GM15510 (cell line): ENCODE data around the gene XPO5.

ENCODE experiments used
- POLR2A ChIP-seq: IDR thresholded peaks from 3 replicates; pipeline ENCODE4 v1.6.1; 2011; ENCODE audit warnings: borderline replicate concordance; ENCODE audit not compliant: insufficient read length; ENCODE audit errors: extremely low read depth

XPO5 gene

GRCh38 chr6:43540507-43540906 lies 35.3 kb downstream of the XPO5 start:
- TF ChIP-seq POLR2A: no peak

GRCh38 chr6:43532201-43532600 lies 43.6 kb downstream of the XPO5 start:
- no peak for TF ChIP-seq POLR2A

GRCh38 chr6:43524483-43524961 lies 51.3 kb downstream of the XPO5 start:
- TF ChIP-seq POLR2A: no peak

DNA sequence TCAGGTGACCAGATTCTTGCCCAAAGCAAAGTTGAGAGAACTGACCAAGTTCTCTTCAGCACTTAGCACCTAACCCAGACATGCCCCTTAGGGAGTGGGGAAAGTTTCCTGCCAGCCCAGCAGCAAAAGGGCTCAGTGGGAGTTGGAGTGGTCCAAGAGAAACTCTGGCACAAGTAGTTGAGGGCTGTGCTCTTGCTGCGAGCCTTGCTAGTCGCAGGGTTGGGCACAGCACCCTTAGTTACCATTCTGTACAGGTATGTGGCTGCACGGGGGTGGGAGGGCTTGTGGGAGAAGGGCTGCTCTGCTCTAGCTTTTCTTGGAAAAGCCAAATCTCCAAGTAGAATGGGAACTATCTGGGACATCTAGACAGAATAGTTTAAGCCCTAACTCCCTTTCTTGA lies 52.6 kb downstream of the XPO5 start:
- no peak for TF ChIP-seq POLR2A

DNA sequence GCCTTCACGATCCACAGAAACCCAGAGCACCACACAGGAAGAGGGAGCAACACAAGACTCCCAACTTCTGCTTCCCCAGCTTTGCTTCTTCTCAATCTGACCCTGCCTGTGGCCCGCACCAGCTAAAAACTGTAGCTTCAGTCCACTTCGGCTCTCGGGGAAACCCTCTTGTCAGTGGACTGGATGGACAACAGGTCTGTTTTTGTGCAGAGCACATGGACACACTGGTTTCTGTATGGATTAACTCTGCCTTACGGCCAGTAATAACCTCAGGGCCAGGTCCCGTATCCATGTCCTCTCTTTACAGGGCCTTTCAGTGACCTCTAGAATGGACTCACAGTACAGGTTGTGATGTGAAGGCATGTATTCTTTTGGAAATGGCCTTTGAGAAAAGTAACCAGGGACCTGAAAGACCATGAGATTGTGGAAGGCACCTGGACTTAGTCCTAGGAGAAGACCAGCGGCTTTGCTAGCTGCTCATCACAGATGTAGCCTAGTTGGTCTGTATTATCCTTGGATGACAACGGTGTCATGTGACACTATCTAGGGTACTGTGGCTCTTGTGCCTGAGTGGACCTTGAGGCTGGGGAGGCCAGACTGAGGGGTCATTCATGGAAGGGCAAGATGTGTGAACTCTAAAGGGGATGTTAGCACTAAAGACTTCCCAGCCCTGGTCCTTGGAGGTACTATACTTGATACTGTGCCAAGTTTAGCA lies 53.1 kb downstream of the XPO5 start:
- TF ChIP-seq POLR2A: no peak

DNA sequence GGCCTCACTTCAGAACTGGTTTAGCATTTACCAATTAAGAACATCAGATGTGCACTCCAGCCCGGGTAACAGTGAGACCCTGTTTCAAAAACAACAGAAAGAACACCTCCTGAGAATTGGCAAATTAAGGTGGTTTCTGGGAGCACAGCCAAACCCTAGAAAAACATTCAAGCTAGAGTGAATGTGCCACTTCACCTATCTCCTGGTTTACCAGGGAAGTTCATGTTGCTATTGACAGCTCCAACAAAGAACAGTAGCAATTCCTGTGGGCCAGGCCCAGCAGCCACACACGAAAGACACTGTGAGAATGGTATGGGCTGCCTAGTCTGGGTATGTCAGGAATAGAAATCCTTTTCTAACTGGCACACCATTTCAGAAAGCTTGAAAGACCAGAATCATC lies 54.0 kb downstream of the XPO5 start:
- TF ChIP-seq POLR2A: no peak

GRCh38 chr6:43520097-43520496 lies 55.7 kb downstream of the XPO5 start:
- no peak for TF ChIP-seq POLR2A

DNA sequence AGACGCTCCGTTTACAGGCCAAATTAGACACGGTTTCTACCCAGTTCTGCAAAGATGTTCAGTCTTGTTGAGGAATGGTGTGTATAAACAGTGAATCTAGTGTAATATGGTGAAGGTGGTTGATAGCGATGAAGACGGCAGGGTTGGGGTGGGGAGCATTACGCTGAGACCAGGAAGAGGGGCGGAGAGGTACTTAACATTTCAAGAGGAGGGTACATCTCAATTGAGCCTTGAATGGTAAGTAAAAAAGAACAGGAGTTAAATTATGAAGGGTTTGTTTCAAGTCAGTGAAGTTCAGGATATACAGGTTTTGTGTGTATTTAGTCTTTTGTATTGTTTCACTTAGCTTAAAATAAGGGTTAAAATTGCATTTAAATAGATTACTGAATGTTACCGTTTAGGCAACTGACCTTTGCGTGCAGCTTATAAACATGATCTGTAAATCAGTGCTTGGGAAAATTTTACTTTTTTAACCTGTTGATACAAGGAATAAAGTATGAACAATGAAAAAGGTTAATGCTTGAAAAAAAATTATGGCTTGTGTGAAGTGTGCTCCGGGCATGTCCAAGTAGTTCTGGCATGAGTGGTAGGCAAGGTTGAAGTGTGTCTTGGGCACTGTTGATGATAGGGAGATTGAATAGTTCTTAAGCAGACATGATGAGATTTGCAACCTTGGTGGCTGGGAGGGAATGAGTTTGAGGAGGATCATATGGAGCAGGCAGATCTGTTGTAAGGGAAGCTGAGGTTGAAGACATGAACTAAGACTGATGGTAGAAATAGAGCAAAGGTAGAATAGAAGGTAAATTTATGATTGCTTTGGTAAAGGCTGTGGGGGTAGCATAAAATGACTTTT lies 58.1 kb downstream of the XPO5 start:
- TF ChIP-seq POLR2A: no peak

GRCh38 chr6:43516697-43517504 lies 58.9 kb downstream of the XPO5 start, which contains the start of the genes POLR1C and YIPF3:
POLR1C (plus strand) TSS chr6:43517089; CDS start chr6:43517110, 21 bp downstream.
YIPF3 (minus strand) TSS chr6:43516926; CDS start chr6:43516807, 119 bp downstream.
- peak; percentile 89 for TF ChIP-seq POLR2A

GRCh38 chr6:43516367-43516696 lies 59.5 kb downstream of the XPO5 start:
- no peak for TF ChIP-seq POLR2A

DNA sequence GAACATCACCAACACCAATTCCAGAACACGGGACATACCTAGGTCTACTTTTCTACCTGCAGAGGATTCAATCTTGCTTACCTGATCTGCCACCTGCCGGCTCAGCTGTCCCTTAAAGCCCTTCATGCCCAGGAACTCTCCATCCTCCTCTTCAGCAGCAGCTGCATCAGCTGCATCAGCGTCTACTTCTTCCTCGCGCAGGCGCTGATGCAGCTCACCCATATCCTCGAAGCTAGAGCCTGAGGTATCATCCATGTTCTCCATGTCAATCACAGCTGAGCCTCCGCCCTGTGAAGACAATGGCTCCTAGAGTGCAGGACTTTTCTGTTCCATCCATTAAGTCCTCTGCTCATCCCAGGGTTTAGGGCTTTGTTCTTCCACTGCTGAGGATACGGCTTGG lies 60.0 kb downstream of the XPO5 start:
- TF ChIP-seq POLR2A: no peak

- no peak for TF ChIP-seq POLR2A
Measured at GRCh38 chr6:43511824-43512415, 63.9 kb downstream of the XPO5 start.

- no peak for TF ChIP-seq POLR2A
Measured at GRCh38 chr6:43510827-43511163, 65.0 kb downstream of the XPO5 start.

DNA sequence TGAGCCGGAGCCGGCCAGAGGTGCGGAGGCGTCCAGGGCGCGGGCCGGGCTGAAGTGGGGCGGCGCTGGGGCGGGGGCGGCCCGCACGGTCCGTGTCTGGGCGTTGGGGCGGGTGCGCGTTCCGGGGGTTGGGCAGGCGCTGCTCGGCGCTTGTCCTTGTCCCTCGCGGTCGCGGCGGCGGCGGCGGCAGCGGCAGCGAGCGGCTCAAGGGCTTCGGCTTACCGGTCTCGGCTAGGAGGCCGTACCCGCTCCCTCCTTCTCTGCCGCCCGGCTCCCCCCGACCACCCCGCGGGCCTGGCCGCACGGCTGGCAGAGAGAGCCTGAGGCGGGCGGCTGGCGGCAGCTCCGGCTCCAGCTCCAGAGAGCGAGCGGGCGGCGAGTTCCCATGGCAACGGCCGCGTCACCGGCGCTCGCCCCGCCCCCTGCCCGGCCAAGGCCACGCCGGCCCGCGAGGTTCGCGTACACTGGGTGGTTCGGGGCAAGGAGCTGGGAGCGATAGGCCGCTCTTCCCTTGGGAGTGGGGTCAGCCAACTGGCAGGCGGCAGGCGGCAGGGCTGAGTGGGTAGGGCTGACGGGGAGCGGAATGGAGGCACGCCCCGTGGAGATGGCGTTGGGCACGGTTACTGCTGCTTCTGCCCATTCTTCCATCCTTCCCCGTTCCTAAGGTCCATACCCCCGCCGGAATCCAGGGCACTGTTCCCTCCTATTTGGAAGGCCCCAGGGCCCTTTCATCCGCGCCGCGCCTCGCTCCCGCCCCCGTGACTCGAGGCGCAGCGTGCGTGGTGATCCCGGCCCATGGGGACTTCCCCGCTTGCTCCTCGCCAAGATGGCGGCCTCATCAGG lies 65.6 kb downstream of the XPO5 start, which contains the start of gene LRRC73:
Gene LRRC73, minus strand, starts transcription at position 363 of the 843 bp plus-strand sequence. CDS start 561 bp downstream, outside the sequence.
- no peak for TF ChIP-seq POLR2A

DNA sequence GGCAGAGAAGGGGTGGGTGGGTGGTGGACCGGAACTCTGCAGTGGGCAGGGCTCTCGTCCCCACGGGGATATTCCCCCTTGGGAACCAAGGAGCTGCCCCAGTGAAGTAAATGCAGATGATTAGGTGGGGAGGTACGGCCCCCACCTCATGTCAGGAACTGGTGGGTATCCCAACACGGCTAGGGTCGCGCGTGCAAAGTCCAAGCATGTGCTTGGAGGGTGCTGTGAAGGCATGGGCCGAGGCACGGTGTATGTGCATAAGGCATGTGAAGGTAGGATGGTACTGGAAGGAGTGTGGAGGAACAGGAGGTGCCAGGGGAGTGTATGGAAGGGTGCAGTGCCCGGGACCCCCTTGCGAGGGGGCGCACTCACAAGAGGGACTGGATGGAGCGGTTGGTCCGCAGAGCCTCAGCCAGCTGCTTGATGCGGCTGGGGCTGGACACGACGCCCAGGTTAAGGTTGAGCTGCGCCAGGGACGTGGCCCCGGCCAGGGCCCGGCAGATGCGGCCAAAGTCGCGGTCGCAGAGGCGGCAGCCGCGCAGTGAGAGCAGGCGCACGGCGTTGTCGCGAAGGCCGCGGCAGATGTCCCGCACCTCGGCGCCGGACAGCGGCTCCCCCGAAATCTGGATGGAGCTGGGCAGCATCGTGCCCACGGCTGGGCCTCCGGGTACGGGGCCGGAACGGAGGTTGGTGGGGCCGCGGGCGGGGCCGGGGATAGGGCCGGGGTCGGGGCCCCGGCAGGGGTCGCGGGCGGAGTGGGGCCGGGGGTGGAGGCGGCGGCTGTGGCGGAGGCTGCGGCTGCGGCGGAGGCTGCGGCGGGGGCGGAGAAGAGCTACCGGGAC lies 66.5 kb downstream of the XPO5 start:
- no peak for TF ChIP-seq POLR2A
